Measurements from ENCODE around the gene CCDC85B. TPM values are rescaled to one million over a fixed set of nuclear protein-coding genes. Genes with fewer than 3 reads are reported as not detected.

The CCDC85B gene
- total RNA-seq, 1 experiment from 2014 or later = 55.3 TPM

GRCh38 chr11:65859812-65860277, 30.6 kb upstream of the CCDC85B start:
- Mint-ChIP-seq H3K4me1 (peaks cover 21% of the 10 kb centered on the region), H3K27ac (peak overlapping the region; percentile 98), H3K4me3 (peak overlapping the region; percentile 90), H3K36me3 (peaks cover 35% of the 10 kb centered on the region), H3K27me3 (ENCODE audit: low read depth) (no peaks in the 10 kb centered on the region), H3K9me3 (no peaks in the 10 kb centered on the region)
- ChIA-PET CTCF (interaction anchor here (0.5 to 16.6 kb wide), 68 partner anchors 9 to 453 kb away, joined by 3 to 539 read pairs (median 5); partner anchors contain the start of genes AP5B1, BANF1, CCDC85B and CST6), POLR2A (interaction anchor here (0.6 to 4.2 kb wide), 27 partner anchors 9 to 408 kb away, joined by 3 to 90 read pairs (median 5); partner anchors contain the start of genes AP5B1, CCDC85B, EFEMP2 and FIBP)
- no peak for ATAC-seq
- TF ChIP-seq EMX1 (CRISPR knock-in tag; IDR thresholded peaks at IDR 0.05) (peak; percentile 73), ZNF425 (CRISPR knock-in tag; conservative IDR thresholded peaks at IDR 0.05) (0 out of 2 replicates have a peak, but pooled peaks have one; percentile 16), NFATC4 (CRISPR knock-in tag; IDR thresholded peaks at IDR 0.05) (0 out of 2 replicates have a peak, but pooled peaks have one; percentile 19), ZNF317 (CRISPR knock-in tag; IDR thresholded peaks at IDR 0.05; ENCODE audit: borderline replicate concordance, low read depth) (no peak), ZNF416 (CRISPR knock-in tag; IDR thresholded peaks at IDR 0.05) (peak; percentile 12; the same call in 1 of the 2 replicates), MYBL2 (CRISPR knock-in tag; IDR thresholded peaks at IDR 0.05) (0 out of 2 replicates have a peak, but pooled peaks have one; percentile 17), OVOL2 (CRISPR knock-in tag; IDR thresholded peaks at IDR 0.05; ENCODE audit: borderline replicate concordance) (no peak), PRRX2 (CRISPR knock-in tag; IDR thresholded peaks at IDR 0.05) (0 out of 2 replicates have a peak, but pooled peaks have one; percentile 71), ZNF671 (CRISPR knock-in tag; IDR thresholded peaks at IDR 0.05) (peak; percentile 49; the same call in 1 of the 2 replicates)
- TF ChIP-seq, protein P1, sequence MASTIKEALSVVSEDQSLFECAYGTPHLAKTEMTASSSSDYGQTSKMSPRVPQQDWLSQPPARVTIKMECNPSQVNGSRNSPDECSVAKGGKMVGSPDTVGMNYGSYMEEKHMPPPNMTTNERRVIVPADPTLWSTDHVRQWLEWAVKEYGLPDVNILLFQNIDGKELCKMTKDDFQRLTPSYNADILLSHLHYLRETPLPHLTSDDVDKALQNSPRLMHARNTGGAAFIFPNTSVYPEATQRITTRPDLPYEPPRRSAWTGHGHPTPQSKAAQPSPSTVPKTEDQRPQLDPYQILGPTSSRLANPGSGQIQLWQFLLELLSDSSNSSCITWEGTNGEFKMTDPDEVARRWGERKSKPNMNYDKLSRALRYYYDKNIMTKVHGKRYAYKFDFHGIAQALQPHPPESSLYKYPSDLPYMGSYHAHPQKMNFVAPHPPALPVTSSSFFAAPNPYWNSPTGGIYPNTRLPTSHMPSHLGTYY (CRISPR knock-in tag; IDR thresholded peaks at IDR 0.05) = 0 out of 2 replicates have a peak, but pooled peaks have one; percentile 19
- DNase-seq (ENCODE audit: low spot score) = peak; percentile 40

GRCh38 chr11:65860278-65861164, 30.0 kb upstream of the CCDC85B start, which contains the start of gene MUS81:
Gene MUS81 (plus strand): TSS chr11:65860433. CDS start chr11:65860754, 321 bp downstream.
- peak; percentile 99 for DNase-seq (ENCODE audit: low spot score)
- ATAC-seq = peak; percentile 26
- H3K4me3 Mint-ChIP-seq = peak within 1 kb of the TSS; percentile 90
- ChIA-PET CTCF (interaction anchor here (0.5 to 16.6 kb wide), 65 partner anchors 7 to 452 kb away, joined by 3 to 539 read pairs (median 5); partner anchors contain the start of genes AP5B1, BANF1, CCDC85B and CST6), POLR2A (interaction anchor here (0.6 to 4.2 kb wide), 22 partner anchors 8 to 245 kb away, joined by 3 to 90 read pairs (median 6); partner anchors contain the start of genes AP5B1, CCDC85B, EFEMP2 and FIBP)
- no peaks in the 10 kb centered on the region for H3K27me3 Mint-ChIP-seq (ENCODE audit: low read depth)
- peak within 1 kb of the TSS; percentile 98 for H3K27ac Mint-ChIP-seq
- peaks cover 35% of the 10 kb centered on the region for H3K36me3 Mint-ChIP-seq
- peaks cover 21% of the 10 kb centered on the region for H3K4me1 Mint-ChIP-seq
- no peaks in the 10 kb centered on the region for H3K9me3 Mint-ChIP-seq
- TF ChIP-seq ELF4 (CRISPR knock-in tag; IDR thresholded peaks at IDR 0.05; ENCODE audit: low read depth) = no peak
- TF ChIP-seq PRDM15 (CRISPR knock-in tag; IDR thresholded peaks at IDR 0.05) = peak; percentile 70
- TF ChIP-seq ZNF425 (CRISPR knock-in tag; conservative IDR thresholded peaks at IDR 0.05) = no peak
- TF ChIP-seq, protein P2, sequence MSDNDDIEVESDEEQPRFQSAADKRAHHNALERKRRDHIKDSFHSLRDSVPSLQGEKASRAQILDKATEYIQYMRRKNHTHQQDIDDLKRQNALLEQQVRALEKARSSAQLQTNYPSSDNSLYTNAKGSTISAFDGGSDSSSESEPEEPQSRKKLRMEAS (CRISPR knock-in tag; IDR thresholded peaks at IDR 0.05) = peak; percentile 60; the same call in 1 of the 2 replicates
- peak; percentile 77 for TF ChIP-seq FOXK1 (CRISPR knock-in tag; IDR thresholded peaks at IDR 0.05)
- peak; percentile 71; the same call in 1 of the 2 replicates for TF ChIP-seq ARID4B (CRISPR knock-in tag; IDR thresholded peaks at IDR 0.05; ENCODE audit: borderline replicate concordance)
- TF ChIP-seq CBFB (CRISPR knock-in tag; IDR thresholded peaks at IDR 0.05; ENCODE audit: low read depth) = 0 out of 2 replicates have a peak, but pooled peaks have one; percentile 81
- 0 out of 2 replicates have a peak, but pooled peaks have one; percentile 23 for TF ChIP-seq RELA (CRISPR knock-in tag; IDR thresholded peaks at IDR 0.05; ENCODE audit: borderline replicate concordance)
